Cardiac muscle cell (in vitro differentiated cells and primary cell): ENCODE data around the gene SPRR4. TPM values are rescaled to one million over a fixed set of nuclear protein-coding genes. Genes with fewer than 3 reads are reported as not detected.

Experiments used
- DNase-seq, 2 donors: peaks; one replicate each; pipeline versions ENCODE4 v3.0.0 to v3.0.0-alpha.2; 2010 to 2017; ENCODE audit warnings: low read depth in 1 of 2, low spot score in 1 of 2
- H3K27ac ChIP-seq: fragments of 200-600 bp; sonication (generic); 2 replicates; pipeline ENCODE4 v1.5.1; 2016
- H3K27me3 ChIP-seq: fragments of 200-600 bp; sonication (generic); 2 replicates; pipeline ENCODE4 v1.6.0; 2016; ENCODE audit warnings: control low read depth
- H3K36me3 ChIP-seq: fragments of 200-600 bp; sonication (generic); 2 replicates; pipeline ENCODE4 v1.5.1; 2016; ENCODE audit warnings: control low read depth
- H3K4me1 ChIP-seq: fragments of 200-600 bp; sonication (generic); 2 replicates; pipeline ENCODE4 v1.8.1; 2017; ENCODE audit warnings: low read depth, mild to moderate bottlenecking, mixed run types
- H3K4me3 ChIP-seq: fragments of 200-600 bp; sonication (generic); 2 replicates; pipeline ENCODE4 v1.5.1; 2016; ENCODE audit warnings: mild to moderate bottlenecking
- H3K9me3 ChIP-seq: fragments of 200-600 bp; sonication (generic); 2 replicates; pipeline ENCODE4 v1.5.1; 2017; ENCODE audit warnings: low read depth, mild to moderate bottlenecking, control low read depth
- polyA plus RNA-seq: library from polyadenylated mRNA; unstranded; fragments of >200 nt; fragmentation: Nextera tagmentation; extraction: Ambion mirVana; gene quantifications from 2 replicates; pipeline ENCODE4 v1.2.1, GENCODE V29; 2016
- total RNA-seq: library from RNA; depleted of rRNA; stranded (reverse); fragments of >200 nt; gene quantifications from 2 replicates; pipeline ENCODE4 v1.2.3, GENCODE V29; 2016
- TF ChIP-seq, protein P1 (sequence below): IDR thresholded peaks from 2 replicates; pipeline ENCODE4 v1.5.1; 2012; ENCODE audit warnings: low read depth, mild to moderate bottlenecking, low read length

The SPRR4 gene
- total and polyA plus RNA-seq, 2 experiments from 2014 or later: not detected

GRCh38 chr1:152946651-152947256 lies 23.7 kb upstream of the SPRR4 start, which contains the start of gene SPRR5:
Gene SPRR5 (plus strand): TSS chr1:152947206. CDS start chr1:152948555, 1,349 bp downstream.
- no peak within 1 kb of the TSS for H3K27ac ChIP-seq
- H3K36me3 ChIP-seq: no peaks in the 10 kb centered on the region
- H3K4me3 ChIP-seq: no peak within 1 kb of the TSS
- DNase-seq: no peak
- no peaks in the 10 kb centered on the region for H3K4me1 ChIP-seq
- no peaks in the 10 kb centered on the region for H3K27me3 ChIP-seq
- H3K9me3 ChIP-seq: no peaks in the 10 kb centered on the region
- TF ChIP-seq, protein P1, sequence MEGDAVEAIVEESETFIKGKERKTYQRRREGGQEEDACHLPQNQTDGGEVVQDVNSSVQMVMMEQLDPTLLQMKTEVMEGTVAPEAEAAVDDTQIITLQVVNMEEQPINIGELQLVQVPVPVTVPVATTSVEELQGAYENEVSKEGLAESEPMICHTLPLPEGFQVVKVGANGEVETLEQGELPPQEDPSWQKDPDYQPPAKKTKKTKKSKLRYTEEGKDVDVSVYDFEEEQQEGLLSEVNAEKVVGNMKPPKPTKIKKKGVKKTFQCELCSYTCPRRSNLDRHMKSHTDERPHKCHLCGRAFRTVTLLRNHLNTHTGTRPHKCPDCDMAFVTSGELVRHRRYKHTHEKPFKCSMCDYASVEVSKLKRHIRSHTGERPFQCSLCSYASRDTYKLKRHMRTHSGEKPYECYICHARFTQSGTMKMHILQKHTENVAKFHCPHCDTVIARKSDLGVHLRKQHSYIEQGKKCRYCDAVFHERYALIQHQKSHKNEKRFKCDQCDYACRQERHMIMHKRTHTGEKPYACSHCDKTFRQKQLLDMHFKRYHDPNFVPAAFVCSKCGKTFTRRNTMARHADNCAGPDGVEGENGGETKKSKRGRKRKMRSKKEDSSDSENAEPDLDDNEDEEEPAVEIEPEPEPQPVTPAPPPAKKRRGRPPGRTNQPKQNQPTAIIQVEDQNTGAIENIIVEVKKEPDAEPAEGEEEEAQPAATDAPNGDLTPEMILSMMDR: no peak

DNA sequence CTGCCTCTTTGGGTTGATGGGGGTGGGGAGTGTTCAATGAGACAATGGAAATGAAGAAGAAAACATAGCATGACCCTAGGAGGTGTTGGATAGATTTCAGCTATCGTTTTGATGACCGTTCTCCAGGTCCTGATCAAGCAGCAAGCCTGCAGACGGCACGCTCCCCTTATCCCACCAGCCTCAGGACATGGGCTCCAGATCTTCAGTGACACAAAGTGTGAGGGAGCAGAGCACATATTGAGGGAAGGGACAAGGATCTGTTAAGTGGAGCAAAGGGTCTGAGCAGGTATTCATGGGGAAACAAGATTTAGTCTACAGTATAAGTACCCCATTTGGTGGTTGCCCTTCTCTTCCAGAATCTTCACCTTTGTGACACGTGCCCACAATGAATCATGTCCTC lies 18.7 kb upstream of the SPRR4 start:
- Histone ChIP-seq H3K4me1 (no peaks in the 10 kb centered on the region), H3K4me3 (no peak overlapping the region), H3K36me3 (no peaks in the 10 kb centered on the region), H3K9me3 (no peaks in the 10 kb centered on the region), H3K27me3 (no peaks in the 10 kb centered on the region), H3K27ac (no peak overlapping the region)
- no peak for DNase-seq
- TF ChIP-seq, protein P1: no peak

GRCh38 chr1:152953761-152954160 lies 16.7 kb upstream of the SPRR4 start:
- no peaks in the 10 kb centered on the region for H3K9me3 ChIP-seq
- DNase-seq: no peak

DNA sequence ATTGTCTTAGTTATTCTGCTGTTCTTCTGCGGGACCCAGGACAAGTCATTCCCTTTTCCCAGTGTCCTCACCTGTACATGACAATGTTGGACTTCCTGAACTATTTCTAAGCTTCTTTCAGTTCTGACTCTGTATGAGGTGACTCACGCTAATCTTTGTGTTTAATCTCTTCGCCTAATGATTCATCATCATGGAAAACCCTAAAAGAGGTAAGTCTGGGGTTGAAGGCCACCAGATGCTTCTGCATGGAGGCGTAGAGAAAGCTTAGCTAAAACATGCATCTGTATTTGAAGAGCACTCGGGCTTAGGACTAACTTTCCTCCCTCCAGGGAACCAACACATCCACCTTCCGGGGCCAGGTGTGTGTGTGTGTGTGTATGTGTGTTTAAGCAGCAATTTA lies 16.0 kb upstream of the SPRR4 start:
- Histone ChIP-seq H3K9me3 (no peaks in the 10 kb centered on the region), H3K27ac (no peak overlapping the region), H3K27me3 (no peaks in the 10 kb centered on the region), H3K4me3 (no peak overlapping the region), H3K4me1 (no peaks in the 10 kb centered on the region), H3K36me3 (no peaks in the 10 kb centered on the region)
- DNase-seq: no peak
- TF ChIP-seq, protein P1: no peak

More at GRCh38 chr1:152953761-152954160, 16.7 kb upstream of the SPRR4 start:
- no peaks in the 10 kb centered on the region for H3K36me3 ChIP-seq
- no peak overlapping the region for H3K27ac ChIP-seq
- H3K4me3 ChIP-seq: no peak overlapping the region
- TF ChIP-seq, protein P1: no peak
- H3K4me1 ChIP-seq: no peaks in the 10 kb centered on the region
- H3K27me3 ChIP-seq: no peaks in the 10 kb centered on the region

DNA sequence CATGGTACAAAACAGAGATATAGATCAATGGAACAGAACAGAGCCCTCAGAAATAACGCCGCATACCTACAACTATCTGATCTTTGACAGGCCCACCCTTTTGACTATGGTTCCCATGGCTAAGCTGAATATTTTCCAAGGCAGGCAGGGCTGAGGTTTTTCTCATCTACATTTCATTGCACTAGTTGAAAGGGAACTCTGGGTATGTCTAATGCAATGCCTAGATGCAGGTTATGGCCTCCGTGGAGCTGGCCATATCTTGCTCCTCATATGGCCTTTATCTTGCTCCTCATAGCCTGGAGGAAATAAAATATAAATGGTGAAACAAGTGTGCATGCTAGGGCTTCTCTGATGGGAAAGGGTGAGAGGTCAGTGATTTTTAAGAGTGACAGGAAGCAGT lies 12.9 kb upstream of the SPRR4 start:
- Histone ChIP-seq H3K4me1 (no peaks in the 10 kb centered on the region), H3K9me3 (no peaks in the 10 kb centered on the region), H3K27me3 (no peaks in the 10 kb centered on the region), H3K27ac (no peak overlapping the region), H3K36me3 (no peaks in the 10 kb centered on the region), H3K4me3 (no peak overlapping the region)
- TF ChIP-seq, protein P1: no peak
- DNase-seq: no peak
